AG20443 (cell line): ENCODE measurements around the gene IFI44L.
A peak's percentile ranks its signal among the peaks of the same experiment; 100 is the strongest.

Experiments used
- DNase-seq: peaks from one replicate; pipeline ENCODE4 v3.0.0; 2012; ENCODE audit warnings: low spot score, mixed read lengths

The IFI44L gene

GRCh38 chr1:78641558-78641957, 21.3 kb downstream of the IFI44L start:
- no peak for DNase-seq

DNA sequence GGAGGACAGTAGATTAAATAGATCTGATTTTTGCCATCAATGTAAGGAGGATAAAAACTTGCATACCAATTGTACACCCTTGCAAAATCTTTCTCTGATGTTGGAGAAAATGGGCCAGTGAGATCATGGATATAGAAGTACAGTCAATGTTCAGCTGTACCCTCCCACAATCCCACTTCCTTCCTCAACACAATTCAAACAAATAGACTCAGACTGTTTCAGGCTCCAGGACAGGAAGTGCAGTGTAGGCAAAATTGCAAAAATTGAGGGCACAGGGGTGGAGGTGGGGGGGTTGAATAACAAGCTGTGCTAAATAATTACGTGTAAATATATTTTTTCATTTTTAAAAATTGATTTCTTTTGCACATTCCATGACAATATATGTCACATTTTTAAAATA, 25.5 kb downstream of the IFI44L start:
- no peak for DNase-seq

DNA sequence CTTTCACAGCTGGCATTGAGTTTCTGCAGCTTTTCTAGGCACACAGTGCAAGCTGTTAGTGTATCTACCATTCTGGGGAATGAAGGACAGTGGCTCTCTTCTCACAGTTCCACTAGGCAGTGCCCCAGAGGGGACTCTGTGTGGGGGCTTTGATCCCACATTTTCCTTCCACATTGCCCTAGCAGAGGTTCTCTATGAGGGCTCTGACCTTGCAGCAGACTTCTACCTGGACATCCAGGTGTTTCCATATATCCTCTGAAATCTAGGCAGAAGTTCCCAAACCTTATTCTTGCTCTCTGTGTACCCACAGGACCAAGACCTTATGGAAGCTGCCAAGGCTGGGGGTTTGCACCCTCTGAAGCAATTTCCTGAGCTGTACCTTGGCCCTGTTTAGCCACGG, 27.0 kb downstream of the IFI44L start:
- no peak for DNase-seq

DNA sequence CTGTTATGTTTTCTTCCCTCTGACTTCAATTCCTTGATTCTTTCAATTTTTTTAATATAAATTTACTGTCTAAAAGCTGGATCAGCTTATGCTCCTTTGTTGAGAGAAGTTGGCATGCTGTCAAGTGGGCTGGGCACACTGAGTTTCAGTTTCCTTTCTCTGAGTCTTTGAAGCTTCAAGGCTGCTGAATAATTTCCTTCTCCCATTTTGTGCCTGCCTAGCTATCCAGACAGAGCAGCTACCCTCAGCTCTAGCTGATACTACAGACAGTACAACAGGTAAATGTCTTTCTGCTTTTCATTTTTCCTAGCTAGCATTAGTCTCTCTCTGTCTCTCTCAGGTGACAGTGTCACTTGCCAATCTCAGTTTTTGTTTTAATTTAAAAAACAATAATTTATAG, 29.4 kb downstream of the IFI44L start, which contains the start of gene IFI44:
IFI44 (plus strand) TSS at position 204 of the 400 bp plus-strand sequence. CDS start 365 bp downstream, outside the sequence.
- peak; percentile 82 for DNase-seq

DNA sequence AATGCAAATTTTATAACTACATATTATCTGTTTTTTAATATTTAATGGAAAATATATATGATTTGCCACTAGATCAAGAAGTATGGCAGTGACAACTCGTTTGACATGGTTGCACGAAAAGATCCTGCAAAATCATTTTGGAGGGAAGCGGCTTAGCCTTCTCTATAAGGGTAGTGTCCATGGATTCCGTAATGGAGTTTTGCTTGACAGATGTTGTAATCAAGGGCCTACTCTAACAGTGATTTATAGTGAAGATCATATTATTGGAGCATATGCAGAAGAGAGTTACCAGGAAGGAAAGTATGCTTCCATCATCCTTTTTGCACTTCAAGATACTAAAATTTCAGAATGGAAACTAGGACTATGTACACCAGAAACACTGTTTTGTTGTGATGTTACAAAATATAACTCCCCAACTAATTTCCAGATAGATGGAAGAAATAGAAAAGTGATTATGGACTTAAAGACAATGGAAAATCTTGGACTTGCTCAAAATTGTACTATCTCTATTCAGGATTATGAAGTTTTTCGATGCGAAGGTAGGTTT, 29.9 kb downstream of the IFI44L start:
- peak; percentile 8 for DNase-seq

GRCh38 chr1:78651241-78651640, 31.0 kb downstream of the IFI44L start:
- DNase-seq: peak; percentile 15

- DNase-seq: no peak
Observed at GRCh38 chr1:78652019-78652560, 31.8 kb downstream of the IFI44L start.

DNA sequence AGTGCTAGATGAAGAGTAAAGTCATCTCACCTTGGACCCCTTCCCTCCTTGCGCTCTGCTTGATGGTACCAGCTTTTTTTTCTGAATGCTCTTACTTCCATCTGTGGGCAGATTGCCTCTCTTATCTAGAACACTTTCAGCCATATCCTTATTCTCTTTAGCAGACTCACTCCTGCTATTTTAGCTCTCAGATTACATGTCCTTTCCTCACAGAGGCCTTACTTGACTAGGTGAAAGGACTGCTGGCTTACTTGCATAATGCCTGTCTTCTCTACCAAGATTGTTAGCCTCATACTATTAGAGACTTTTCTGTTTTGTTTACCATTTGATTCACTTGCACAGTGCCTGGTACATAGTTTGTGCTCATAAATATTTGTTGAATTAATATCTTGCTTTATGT, 38.7 kb downstream of the IFI44L start:
- no peak for DNase-seq

DNA sequence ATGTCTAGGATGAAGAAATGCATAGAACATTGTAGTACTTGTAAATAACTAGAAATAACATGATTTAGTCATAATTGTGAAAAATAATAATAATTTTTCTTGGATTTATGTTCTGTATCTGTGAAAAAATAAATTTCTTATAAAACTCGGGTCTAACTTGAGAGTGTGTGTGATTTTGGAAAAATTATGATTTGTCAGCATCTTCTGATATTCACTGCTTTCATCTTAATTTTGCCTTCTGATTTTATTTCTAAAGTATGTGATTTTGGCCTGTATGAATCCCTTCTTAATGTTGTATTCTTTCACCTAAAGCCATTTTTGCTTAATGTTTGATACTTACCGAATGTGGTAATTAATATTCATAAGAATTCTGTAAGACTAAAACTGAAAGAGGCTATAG, 43.7 kb downstream of the IFI44L start:
- no peak for DNase-seq

DNA sequence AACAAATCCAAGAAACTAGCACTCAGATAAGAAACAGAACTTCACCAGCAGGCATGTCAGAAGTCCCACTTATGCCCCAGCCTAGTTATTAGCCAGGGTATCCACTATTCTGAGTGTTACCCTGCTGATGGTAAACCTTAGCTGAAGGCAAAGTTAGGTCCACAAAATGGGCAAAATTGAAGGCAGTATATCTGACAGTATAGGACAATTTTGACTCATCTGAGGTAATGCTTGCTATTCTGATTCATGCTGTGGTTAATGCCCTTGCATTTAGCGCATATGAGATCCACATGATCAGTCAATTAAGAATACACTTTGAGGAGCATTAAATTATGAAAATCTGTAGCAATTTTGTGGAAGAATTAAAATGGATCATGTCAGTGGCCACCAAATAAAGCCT, 44.5 kb downstream of the IFI44L start:
- no peak for DNase-seq

DNA sequence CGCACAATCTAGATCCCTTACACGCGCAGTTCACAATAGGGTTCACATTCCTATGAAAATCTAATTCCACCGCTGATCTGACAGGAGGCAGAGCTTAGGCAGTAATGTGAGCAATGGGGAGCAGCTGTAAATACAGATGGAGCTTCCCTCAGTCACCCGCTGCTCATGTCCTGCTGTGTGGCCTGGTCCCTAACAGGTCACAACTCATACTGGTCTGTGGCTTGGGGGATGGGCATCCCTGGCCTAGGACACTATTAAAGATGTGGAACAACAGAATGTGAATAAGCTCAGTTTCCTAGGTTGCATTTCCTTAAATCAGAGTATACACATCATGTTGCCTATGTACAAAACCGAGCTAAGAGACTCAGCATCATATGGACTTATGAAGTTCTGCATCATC, 45.6 kb downstream of the IFI44L start:
- no peak for DNase-seq

DNA sequence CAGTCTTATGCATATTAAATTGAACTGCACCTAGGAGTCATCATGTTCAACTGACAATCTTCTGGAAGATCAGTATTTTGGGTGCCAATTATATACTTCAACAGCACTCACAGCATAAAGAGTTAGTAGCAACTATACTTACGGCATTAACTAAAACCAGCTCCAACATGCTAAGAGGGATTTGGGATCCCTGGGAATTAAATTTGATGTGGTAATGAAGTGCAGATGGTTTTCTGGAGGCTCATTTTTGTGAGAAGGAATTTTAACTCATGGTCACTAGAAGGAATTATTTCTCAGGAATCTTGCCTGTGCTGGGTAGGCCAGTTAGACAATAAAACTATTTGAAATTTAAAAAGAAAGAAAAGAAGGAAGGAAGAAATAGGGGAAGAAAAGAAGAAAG, 47.7 kb downstream of the IFI44L start:
- no peak for DNase-seq

DNA sequence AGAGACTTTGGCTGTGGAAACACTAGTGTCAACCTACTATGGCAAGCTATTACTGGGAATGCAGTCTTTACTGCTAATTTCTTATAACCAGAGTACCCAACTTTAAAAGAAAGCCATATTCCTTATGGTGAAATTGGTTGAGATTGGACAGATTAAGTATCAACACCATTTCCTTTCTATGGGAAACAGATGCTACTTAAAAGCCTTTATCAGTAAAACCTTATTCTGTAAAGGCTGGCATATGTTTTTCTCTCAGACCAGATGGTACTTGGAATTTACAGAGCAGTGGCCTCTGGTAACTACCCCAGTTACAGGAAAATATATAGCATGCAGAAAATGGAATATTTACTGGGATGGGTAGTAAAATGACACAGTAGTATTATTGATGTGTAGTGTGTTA, 48.2 kb downstream of the IFI44L start:
- no peak for DNase-seq

- no peak for DNase-seq
Observed at GRCh38 chr1:78672428-78672827, 52.2 kb downstream of the IFI44L start.

GRCh38 chr1:78673120-78673519, 52.9 kb downstream of the IFI44L start:
- DNase-seq: no peak

DNA sequence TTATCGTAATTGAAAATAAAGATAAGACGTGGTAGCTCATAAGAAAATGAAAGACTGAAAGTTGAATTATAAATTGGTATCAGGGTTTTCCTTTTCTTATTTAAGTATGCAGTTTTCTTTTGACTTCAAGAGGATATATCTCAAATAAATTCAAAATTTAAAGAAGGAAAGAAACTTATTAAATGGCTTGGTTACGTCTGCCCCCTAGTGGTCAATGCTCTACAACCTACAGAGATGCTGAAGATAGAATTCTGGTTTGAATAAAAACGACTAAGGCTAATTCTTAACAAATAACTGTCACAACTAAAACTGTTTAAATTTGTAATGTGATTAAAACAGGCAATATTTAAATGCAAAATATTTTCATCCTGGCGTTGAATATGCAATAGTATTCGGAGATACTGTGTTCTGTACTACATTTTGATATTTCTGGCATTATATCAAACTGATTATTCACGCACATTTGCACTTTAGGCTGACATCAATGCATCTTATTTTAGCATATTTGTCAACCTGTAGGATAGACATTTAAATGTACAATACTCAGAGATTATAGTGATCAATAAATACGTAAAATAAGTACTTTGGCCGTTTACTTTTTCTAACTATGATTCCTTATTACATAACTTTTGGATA, 56.2 kb downstream of the IFI44L start:
- peak; percentile 60 for DNase-seq

- no peak for DNase-seq
Observed at GRCh38 chr1:78676993-78677392, 56.7 kb downstream of the IFI44L start.

DNA sequence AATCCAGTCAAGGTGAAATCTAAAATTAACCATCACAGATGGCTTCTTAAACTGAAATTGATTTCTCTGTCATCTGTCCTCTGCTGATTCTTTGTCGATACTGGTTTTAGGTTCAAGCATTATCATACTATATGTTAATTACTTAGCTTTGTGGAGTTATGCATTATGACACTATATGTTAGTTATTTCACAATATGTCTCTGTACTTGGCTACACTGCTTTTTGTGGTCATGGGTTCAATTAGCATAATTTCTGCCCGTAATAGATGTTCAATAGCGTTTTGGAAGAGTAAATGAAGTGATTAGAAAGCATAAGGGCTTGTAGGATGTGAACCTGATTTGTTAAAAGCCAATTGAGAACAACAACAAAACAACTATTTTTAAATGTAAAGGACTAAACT, 57.5 kb downstream of the IFI44L start:
- DNase-seq: no peak

- DNase-seq: no peak
Observed at GRCh38 chr1:78678324-78678723, 58.1 kb downstream of the IFI44L start.

- no peak for DNase-seq
Observed at GRCh38 chr1:78681265-78681664, 61.0 kb downstream of the IFI44L start.

GRCh38 chr1:78682496-78682895, 62.2 kb downstream of the IFI44L start:
- DNase-seq: no peak

GRCh38 chr1:78683079-78683478, 62.8 kb downstream of the IFI44L start:
- no peak for DNase-seq

- no peak for DNase-seq
Observed at GRCh38 chr1:78687315-78687714, 67.1 kb downstream of the IFI44L start.

DNA sequence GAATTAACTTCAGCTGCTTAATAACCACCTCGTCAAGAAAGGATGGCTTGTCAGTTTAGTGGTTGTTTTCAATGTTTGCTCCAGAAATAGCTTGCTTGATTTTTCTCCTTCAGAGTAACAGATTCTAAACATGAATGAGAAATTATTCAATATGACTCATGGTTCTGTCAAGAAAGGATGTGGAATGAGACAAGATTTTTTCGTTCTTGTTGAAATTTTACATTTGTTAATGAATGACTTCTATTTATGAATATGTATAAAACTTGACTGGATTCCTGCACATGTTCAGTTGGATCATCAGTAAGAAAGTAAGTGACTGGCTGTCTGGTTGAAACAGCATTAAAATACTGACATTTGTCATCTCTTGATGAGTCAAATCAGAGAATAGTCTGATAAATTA, 67.7 kb downstream of the IFI44L start:
- DNase-seq: no peak
